A549 (cell line): ENCODE data around the gene TSTD2. TPM values are rescaled to one million over a fixed set of nuclear protein-coding genes. Genes with fewer than 3 reads are reported as not detected.

Source experiments
- ATAC-seq, 2 experiments: fragments of 200-7000 bp in 1 of 2; fragments of >200 bp in 1 of 2; cut with Nextera tagmentation in 1 of 2; cut with Tn5 transposase in 1 of 2; 3 replicates each; pipeline versions ENCODE4 v1.8.0 to v1.9.1; 2018 to 2020; ENCODE audit warnings: mild to moderate bottlenecking in 1 of 2, moderate library complexity in 1 of 2
- CTCF ChIA-PET: fragments of 300-600 bp; sonication (Branson Sonifier 250); formaldehyde crosslinking; extraction: SDS; loops from one replicate; lab custom pipeline; 2021; ENCODE audit warnings: antibody characterized with exemption, inconsistent platforms; lab: Yijun Ruan, JAX
- POLR2A ChIA-PET: fragments of 350-600 bp; formaldehyde crosslinking; extraction: SDS; loops from one replicate; lab custom pipeline; 2021; ENCODE audit warnings: antibody characterized with exemption, inconsistent platforms; lab: Yijun Ruan, JAX
- DNase-seq, 2 experiments: peaks; one replicate each; pipeline versions ENCODE4 v3.0.0 to v3.0.0-alpha.2; 2011 to 2016; ENCODE audit warnings: low read depth in 1 of 2, low spot score in 1 of 2
- FAIRE-seq: peaks from 2 replicates; lab custom pipeline; 2011; peaks lifted over from hg19 to GRCh38; lab: Jason Lieb, UNC
- H3K27ac ChIP-seq, 2 experiments: fragments of >200 bp; sonication (Bioruptor Twin); formaldehyde crosslinking; 3 replicates each; pipeline ENCODE4 v1.5.1; 2016 to 2017
- H3K4me1 ChIP-seq: fragments of >200 bp; sonication (Bioruptor Twin); formaldehyde crosslinking; 3 replicates; pipeline ENCODE4 v1.6.1; 2016
- H3K4me2 ChIP-seq: fragments of >200 bp; sonication (Bioruptor Twin); formaldehyde crosslinking; 3 replicates; pipeline ENCODE4 v1.6.1; 2016
- H3K4me3 ChIP-seq: fragments of >200 bp; sonication (Bioruptor Twin); formaldehyde crosslinking; 3 replicates; pipeline ENCODE4 v1.5.1; 2016
- H3K9me3 ChIP-seq: fragments of >200 bp; sonication (Bioruptor Twin); formaldehyde crosslinking; 3 replicates; pipeline ENCODE4 v1.6.1; 2016
- CBX2 ChIP-seq: fragments of 200-600 bp; sonication (generic); IDR thresholded peaks from 2 replicates; pipeline ENCODE4 v1.6.1; 2016; ENCODE audit warnings: low read depth, mild to moderate bottlenecking, borderline replicate concordance
- CBX8 ChIP-seq: fragments of 200-600 bp; sonication (generic); IDR thresholded peaks from 2 replicates; pipeline ENCODE4 v1.6.1; 2016
- CEBPB ChIP-seq, 2 experiments: fragments of >200 bp in 1 of 2; sonication (Bioruptor Twin) in 1 of 2; formaldehyde crosslinking in 1 of 2; IDR thresholded peaks; 2 replicates each; pipeline ENCODE4 v1.6.1; 2012 to 2016
- CTCF ChIP-seq: fragments of >200 bp; sonication (Bioruptor Twin); formaldehyde crosslinking; IDR thresholded peaks from 3 replicates; pipeline ENCODE4 v1.5.1; 2016
- ELK1 ChIP-seq: fragments of 150-350 bp; IDR thresholded peaks from 2 replicates; pipeline ENCODE4 v1.6.1; 2014; ENCODE audit warnings: low read depth, mild to moderate bottlenecking, low read length
- EP300 ChIP-seq, 2 experiments: fragments of >200 bp; sonication (Bioruptor Twin); formaldehyde crosslinking; IDR thresholded peaks; 2 replicates in 1 of 2; 3 replicates in 1 of 2; pipeline ENCODE4 v1.6.1; 2016 to 2017
- FOSB ChIP-seq: fragments of 250-450 bp; sonication (Bioruptor Pico); IDR thresholded peaks from 2 replicates; pipeline ENCODE4 v1.5.0; 2020; ENCODE audit warnings: mild to moderate bottlenecking, moderate library complexity
- HDAC2 ChIP-seq: fragments of 200-600 bp; sonication (generic); IDR thresholded peaks from 2 replicates; pipeline ENCODE4 v1.6.1; 2016
- HEYL ChIP-seq: fragments of 250-450 bp; sonication (Bioruptor Pico); IDR thresholded peaks from 2 replicates; pipeline ENCODE4 v1.8.0; 2021; ENCODE audit warnings: mild to moderate bottlenecking, moderate library complexity
- HOXA7 ChIP-seq: fragments of 250-450 bp; sonication (Bioruptor Pico); IDR thresholded peaks from 2 replicates; pipeline ENCODE4 v1.5.0; 2020; ENCODE audit warnings: mild to moderate bottlenecking, moderate library complexity
- HOXB5 ChIP-seq: fragments of 250-450 bp; sonication (Bioruptor Pico); IDR thresholded peaks from 2 replicates; pipeline ENCODE4 v1.5.0; 2020; ENCODE audit warnings: mild to moderate bottlenecking, moderate library complexity
- JUNB ChIP-seq: fragments of >200 bp; sonication (Bioruptor Twin); formaldehyde crosslinking; IDR thresholded peaks from 2 replicates; pipeline ENCODE4 v1.6.1; 2016
- MAFK ChIP-seq: fragments of 450-650 bp; IDR thresholded peaks from 2 replicates; pipeline ENCODE4 v1.6.1; 2014; ENCODE audit not compliant: partially characterized antibody
- MAX ChIP-seq: IDR thresholded peaks from 2 replicates; pipeline ENCODE4 v1.6.1; 2012
- NFE2L2 ChIP-seq: fragments of 150-350 bp; conservative IDR thresholded peaks from 2 replicates; pipeline ENCODE4 v1.6.1; 2014; ENCODE audit warnings: low read length
- NPAS2 ChIP-seq: fragments of 250-450 bp; sonication (Bioruptor Pico); IDR thresholded peaks from 2 replicates; pipeline ENCODE4 v1.8.0; 2022; ENCODE audit warnings: mild to moderate bottlenecking, moderate library complexity, borderline replicate concordance
- POLR2AphosphoS2 ChIP-seq: conservative IDR thresholded peaks from 2 replicates; pipeline ENCODE4 v1.6.1; 2012; ENCODE audit warnings: low read length, improper control_type of control experiment, inconsistent platforms
- RARB ChIP-seq: fragments of 250-450 bp; sonication (Bioruptor Pico); IDR thresholded peaks from 2 replicates; pipeline ENCODE4 v1.8.0; 2021; ENCODE audit warnings: mild to moderate bottlenecking, moderate library complexity
- RNF2 ChIP-seq: fragments of 200-600 bp; sonication (generic); IDR thresholded peaks from 2 replicates; pipeline ENCODE4 v1.6.1; 2016; ENCODE audit warnings: low read depth, mild to moderate bottlenecking, antibody characterized with exemption, moderate library complexity, borderline replicate concordance
- TFCP2L1 ChIP-seq: fragments of 250-450 bp; sonication (Bioruptor Pico); IDR thresholded peaks from 2 replicates; pipeline ENCODE4 v1.5.0; 2021; ENCODE audit warnings: mild to moderate bottlenecking
- TP53 ChIP-seq: fragments of 250-450 bp; sonication (Bioruptor Pico); IDR thresholded peaks from 2 replicates; pipeline ENCODE4 v1.5.0; 2021; ENCODE audit warnings: mild to moderate bottlenecking, moderate library complexity
- ZC3H11A ChIP-seq: fragments of 450-650 bp; IDR thresholded peaks from 2 replicates; pipeline ENCODE4 v1.6.1; 2014; ENCODE audit warnings: antibody characterized with exemption, mild to moderate bottlenecking
- ZFP36 ChIP-seq: fragments of 450-650 bp; IDR thresholded peaks from 2 replicates; pipeline ENCODE4 v1.6.1; 2014; ENCODE audit warnings: borderline replicate concordance; ENCODE audit not compliant: partially characterized antibody
- ZSCAN20 ChIP-seq: fragments of 250-450 bp; sonication (Bioruptor Pico); IDR thresholded peaks from 2 replicates; pipeline ENCODE4 v1.8.0; 2022; ENCODE audit warnings: mild to moderate bottlenecking, moderate library complexity
- WGBS: methylation state at CpG from one replicate; pipeline ENCODE4 v1.1.6; 2017; ENCODE audit errors: missing lambda C conversion rate; 5-methylcytosine and 5-hydroxymethylcytosine counted together
- polyA plus RNA-seq, 4 experiments: library from polyadenylated mRNA; depleted of rRNA in 3 of 4; stranded (reverse); fragments of >200 nt; fragmentation: RNase III in 1 of 4; extraction: RNeasy Plus Mini Kit Qiagen cat#74134 plus additional on column Dnase treatment in 1 of 4; gene quantifications; 2 replicates in 3 of 4; 3 replicates in 1 of 4; pipeline ENCODE4 v1.2.3, GENCODE V29; 2011 to 2017

Gene TSTD2
- polyA plus RNA-seq, 2 of the 4 experiments (the other 2 are of a cell fraction) = 11.4 to 37.4 TPM

- no peaks in the 10 kb centered on the region for H3K9me3 ChIP-seq
- no peak overlapping the region for H3K4me2 ChIP-seq
- no peak for ATAC-seq
- no peaks in the 10 kb centered on the region for H3K4me1 ChIP-seq
- POLR2A ChIA-PET = no interaction called here
- TF ChIP-seq RNF2 (no peak), MAFK (no peak), JUNB (no peak)
- WGBS = 84% methylated on average over 4 of the region's 4 CpGs
- FAIRE-seq = no peak
- no peak overlapping the region for H3K4me3 ChIP-seq
- DNase-seq = no peak
- CTCF ChIA-PET = interaction anchor here (3.2 to 13.8 kb wide), 4 partner anchors 15 to 127 kb away, joined by 19 to 340 read pairs (median 104); partner anchors contain the start of gene TMOD1
- no peak overlapping the region for H3K27ac ChIP-seq
Measured at GRCh38 chr9:97596906-97597305, 36.3 kb downstream of the TSTD2 start.

- ChIA-PET CTCF (interaction anchor here (0.9 to 13.8 kb wide), 8 partner anchors 8 to 737 kb away, joined by 3 to 340 read pairs (median 4); partner anchors contain the start of gene TDRD7), POLR2A (interaction anchor here (0.6 to 1.4 kb wide), 2 partner anchors 30 to 39 kb away, joined by 3 read pairs; partner anchors contain the start of gene TSTD2)
- no peak overlapping the region for H3K27ac ChIP-seq
- DNase-seq (no peak), FAIRE-seq (no peak), ATAC-seq (no peak; a peak in 2 of 6 replicates)
- H3K4me1 ChIP-seq = no peaks in the 10 kb centered on the region
- no peaks in the 10 kb centered on the region for H3K9me3 ChIP-seq
- no peak overlapping the region for H3K4me3 ChIP-seq
- WGBS = 86% methylated on average over 11 of the region's 11 CpGs
- H3K4me2 ChIP-seq = no peak overlapping the region
- TF ChIP-seq ZC3H11A (no peak), CBX8 (no peak), ZSCAN20 (no peak), TP53 (CRISPR knock-in tag) (no peak), CBX2 (no peak), NPAS2 (CRISPR knock-in tag) (no peak), ELK1 (no peak), RARB (CRISPR knock-in tag) (no peak), CEBPB (IDR thresholded peaks at IDR 0.05) (no peak), POLR2AphosphoS2 (no peak), MAX (no peak), FOSB (CRISPR knock-in tag) (no peak), NFE2L2 (no peak), HOXB5 (CRISPR knock-in tag) (no peak), HEYL (CRISPR knock-in tag) (no peak), TFCP2L1 (CRISPR knock-in tag) (no peak), CTCF (no peak), ZFP36 (no peak), MAFK (no peak), HOXA7 (CRISPR knock-in tag) (no peak)
Measured at GRCh38 chr9:97594381-97594921, 38.7 kb downstream of the TSTD2 start.

- no peak for FAIRE-seq
- ATAC-seq = no peak
- POLR2A ChIA-PET = interaction anchor here (0.6 to 1.4 kb wide), 2 partner anchors 30 to 39 kb away, joined by 3 read pairs; partner anchors contain the start of gene TSTD2
- no peak for DNase-seq
- no peak overlapping the region for H3K4me2 ChIP-seq
- H3K4me1 ChIP-seq = no peaks in the 10 kb centered on the region
- no peak for TF ChIP-seq JUNB
- TF ChIP-seq ELK1 = no peak
- no peak for TF ChIP-seq FOSB (CRISPR knock-in tag)
- no peak for TF ChIP-seq NFE2L2
- no peak for TF ChIP-seq EP300 (IDR thresholded peaks at IDR 0.05)
- TF ChIP-seq RNF2 = no peak
- no peak for TF ChIP-seq HDAC2
- TF ChIP-seq POLR2AphosphoS2 = no peak
- TF ChIP-seq, all 56 proteins: peak for 0
- no peaks in the 10 kb centered on the region for H3K9me3 ChIP-seq
- CTCF ChIA-PET = interaction anchor here (0.9 to 13.8 kb wide), 7 partner anchors 8 to 736 kb away, joined by 3 to 340 read pairs (median 3); partner anchors contain the start of gene TDRD7
- H3K4me3 ChIP-seq = no peak overlapping the region
- H3K27ac ChIP-seq = no peak overlapping the region
- 84% methylated on average over 4 of the region's 4 CpGs for WGBS
Measured at GRCh38 chr9:97593960-97594359, 39.2 kb downstream of the TSTD2 start.
